Fibroblast of lung (primary cell): ENCODE measurements around the gene CPO. TPM values are rescaled to one million over a fixed set of nuclear protein-coding genes. Genes with fewer than 3 reads are reported as not detected.

Source experiments
- DNase-seq, 2 donors: peaks; one replicate each; pipeline versions ENCODE4 v3.0.0 to v3.0.0-alpha.2; 2010; ENCODE audit warnings: low read depth in 2 of 2
- H2AFZ ChIP-seq: 2 replicates; pipeline ENCODE4 v1.5.1; 2012; ENCODE audit warnings: low read length, control low read depth, inconsistent platforms
- H3K27ac ChIP-seq: 2 replicates; pipeline ENCODE4 v1.5.1; 2011; ENCODE audit warnings: low read length, control low read depth; ENCODE audit not compliant: insufficient read depth
- H3K27me3 ChIP-seq: 2 replicates; pipeline ENCODE4 v1.5.1; 2011; ENCODE audit warnings: mild to moderate bottlenecking, low read length; ENCODE audit not compliant: control insufficient read depth, insufficient read depth
- H3K36me3 ChIP-seq: 2 replicates; pipeline ENCODE4 v1.5.1; 2011; ENCODE audit warnings: low read length; ENCODE audit not compliant: control insufficient read depth, insufficient read depth
- H3K4me1 ChIP-seq: 2 replicates; pipeline ENCODE4 v1.5.1; 2011; ENCODE audit warnings: low read length; ENCODE audit not compliant: control insufficient read depth, insufficient read depth; ENCODE audit errors: extremely low read depth
- H3K4me2 ChIP-seq: 2 replicates; pipeline ENCODE4 v1.5.1; 2011; ENCODE audit warnings: low read length, control low read depth; ENCODE audit not compliant: insufficient read depth; ENCODE audit errors: extremely low read depth
- H3K4me3 ChIP-seq, 4 experiments: fragments of 200-600 bp in 1 of 4; sonication (generic) in 1 of 4; replicated peaks in 1 of 4; 2 replicates each; pipeline ENCODE4 v1.5.1; 2011 to 2016; ENCODE audit warnings: low read length in 4 of 4, low read depth in 3 of 4, mild to moderate bottlenecking in 3 of 4, control low read depth in 2 of 4, inconsistent platforms in 1 of 4, mixed read lengths in 1 of 4; ENCODE audit not compliant: insufficient read depth in 1 of 4; ENCODE audit errors: control extremely low read depth in 1 of 4
- H3K79me2 ChIP-seq: 2 replicates; pipeline ENCODE4 v1.5.1; 2012; ENCODE audit warnings: mild to moderate bottlenecking, low read length, inconsistent platforms; ENCODE audit not compliant: control insufficient read depth, insufficient read depth
- H3K9ac ChIP-seq: 2 replicates; pipeline ENCODE4 v1.5.1; 2011; ENCODE audit warnings: mild to moderate bottlenecking, low read length, control low read depth; ENCODE audit not compliant: insufficient read depth
- H3K9me3 ChIP-seq: 2 replicates; pipeline ENCODE4 v1.5.1; 2012; ENCODE audit warnings: low read depth, low read length; ENCODE audit not compliant: control insufficient read depth, insufficient read depth
- H4K20me1 ChIP-seq: 2 replicates; pipeline ENCODE4 v1.5.1; 2011; ENCODE audit warnings: low read length; ENCODE audit not compliant: control insufficient read depth, insufficient read depth; ENCODE audit errors: extremely low read depth
- CTCF ChIP-seq, 2 donors: IDR thresholded peaks in 1 of 2; conservative IDR thresholded peaks in 1 of 2; 1 replicate in 1 of 2; 2 replicates in 1 of 2; pipeline ENCODE4 v1.5.1; 2011 to 2012; ENCODE audit warnings: low read length in 2 of 2, control low read depth in 1 of 2, inconsistent platforms in 1 of 2, low read depth in 1 of 2, mild to moderate bottlenecking in 1 of 2
- EZH2 ChIP-seq: IDR thresholded peaks from 2 replicates; pipeline ENCODE4 v1.5.1; 2012; ENCODE audit warnings: low read length, control low read depth, mild to moderate bottlenecking; ENCODE audit errors: missing control alignments
- polyA plus RNA-seq, 2 donors: library from polyadenylated mRNA; depleted of rRNA in 1 of 2; stranded (reverse) in 1 of 2; unstranded in 1 of 2; fragments of >200 nt; gene quantifications; 2 replicates each; pipeline ENCODE4 v1.2.1, GENCODE V29; 2011 to 2012; ENCODE audit warnings: missing spikeins in 1 of 2
- total RNA-seq: library from RNA; depleted of rRNA; stranded (reverse); fragments of >200 nt; gene quantifications from 2 replicates; pipeline ENCODE4 v1.2.1, GENCODE V29; 2014

Gene CPO
- total and polyA plus RNA-seq, 2 donors (not counting 1 experiment from before 2014, with no cell fraction given): under 0.01 TPM; not detected in 1

- no peak overlapping the region for H3K9ac ChIP-seq
- H2AFZ ChIP-seq: no peak overlapping the region
These were observed 75.1 kb downstream of the CPO start for GRCh38 chr2:207014424-207014823.

GRCh38 chr2:207015901-207016300 lies 76.6 kb downstream of the CPO start:
- Histone ChIP-seq H3K36me3 (no peaks in the 10 kb centered on the region), H4K20me1 (no peaks in the 10 kb centered on the region), H3K79me2 (no peaks in the 10 kb centered on the region), H2AFZ (no peak overlapping the region), H3K27ac (no peak overlapping the region), H3K4me3 (no peak overlapping the region), H3K9ac (no peak overlapping the region), H3K4me1 (no peaks in the 10 kb centered on the region), H3K4me2 (no peak overlapping the region), H3K27me3 (no peaks in the 10 kb centered on the region), H3K9me3 (no peaks in the 10 kb centered on the region)
- peak in 1 of 2 donors; percentile 22 for DNase-seq
- TF ChIP-seq CTCF (conservative IDR thresholded peaks at IDR 0.05 in 1 of 2, IDR thresholded peaks at IDR 0.05 in 1 of 2; ENCODE audit: low read depth in 1 of 2, low read length in 2 of 2) (no peak), EZH2 (no peak)

More at GRCh38 chr2:207014424-207014823, 75.1 kb downstream of the CPO start:
- H3K36me3 ChIP-seq: no peaks in the 10 kb centered on the region
- no peak overlapping the region for H3K27ac ChIP-seq
- no peaks in the 10 kb centered on the region for H3K79me2 ChIP-seq
- TF ChIP-seq EZH2 (no peak), CTCF (conservative IDR thresholded peaks at IDR 0.05 in 1 of 2, IDR thresholded peaks at IDR 0.05 in 1 of 2; ENCODE audit: low read depth in 1 of 2, low read length in 2 of 2) (no peak)
- H3K27me3 ChIP-seq: no peaks in the 10 kb centered on the region
- no peak for DNase-seq
- H3K4me1 ChIP-seq: no peaks in the 10 kb centered on the region
- H3K4me3 ChIP-seq: no peak overlapping the region
- H4K20me1 ChIP-seq: no peaks in the 10 kb centered on the region
- no peaks in the 10 kb centered on the region for H3K9me3 ChIP-seq
- H3K4me2 ChIP-seq: no peak overlapping the region

Other genes starting within 250 kb of the CPO start
- not detected in 2 replicates for gene DYTN, start 221.1 kb upstream of the CPO start, total RNA-seq
- not detected in 2 replicates for gene DYTN, start 221.1 kb upstream of the CPO start, polyA plus RNA-seq
- gene MDH1B, start 174.2 kb upstream of the CPO start, total RNA-seq: 0.99 and 1.8 TPM in 2 replicates
- gene MDH1B, start 174.2 kb upstream of the CPO start, polyA plus RNA-seq: 0.73 and 0.88 TPM in 2 replicates
- 37.2 and 37.8 TPM in 2 replicates for gene FASTKD2, start 173.9 kb upstream of the CPO start, total RNA-seq
- 33.4 and 40.6 TPM in 2 replicates for gene FASTKD2, start 173.9 kb upstream of the CPO start, polyA plus RNA-seq
- 11.3 and 12.9 TPM in 2 replicates for gene KLF7, start 226.4 kb downstream of the CPO start, total RNA-seq
- gene KLF7, start 226.4 kb downstream of the CPO start, polyA plus RNA-seq: 15.4 and 21.0 TPM in 2 replicates